AG04449 (cell line): ENCODE results near the gene MAPKAPK2.

Source experiments
- CTCF ChIA-PET: fragments of 350-600 bp; formaldehyde crosslinking; extraction: SDS; loops from one replicate; lab custom pipeline; 2021; ENCODE audit warnings: antibody characterized with exemption; lab: Yijun Ruan, JAX
- POLR2A ChIA-PET: fragments of 400-600, 350-600 bp; formaldehyde crosslinking; extraction: SDS; loops from one replicate; lab custom pipeline; 2020; ENCODE audit warnings: antibody characterized with exemption, inconsistent platforms; lab: Yijun Ruan, JAX
- DNase-seq: peaks from one replicate; pipeline ENCODE4 v3.0.0-alpha.2; 2010; ENCODE audit warnings: low read depth, low spot score
- H3K4me3 ChIP-seq: 2 replicates; pipeline ENCODE4 v1.5.1; 2011; ENCODE audit warnings: low read depth, mild to moderate bottlenecking, control low read depth, low read length
- TF ChIP-seq, protein P1 (sequence below): IDR thresholded peaks from one replicate; pipeline ENCODE4 v1.5.1; 2011; ENCODE audit warnings: mild to moderate bottlenecking, moderate library complexity, low read length, control low read depth, inconsistent platforms; ENCODE audit not compliant: insufficient read depth; ENCODE audit errors: missing control alignments

The MAPKAPK2 gene

DNA sequence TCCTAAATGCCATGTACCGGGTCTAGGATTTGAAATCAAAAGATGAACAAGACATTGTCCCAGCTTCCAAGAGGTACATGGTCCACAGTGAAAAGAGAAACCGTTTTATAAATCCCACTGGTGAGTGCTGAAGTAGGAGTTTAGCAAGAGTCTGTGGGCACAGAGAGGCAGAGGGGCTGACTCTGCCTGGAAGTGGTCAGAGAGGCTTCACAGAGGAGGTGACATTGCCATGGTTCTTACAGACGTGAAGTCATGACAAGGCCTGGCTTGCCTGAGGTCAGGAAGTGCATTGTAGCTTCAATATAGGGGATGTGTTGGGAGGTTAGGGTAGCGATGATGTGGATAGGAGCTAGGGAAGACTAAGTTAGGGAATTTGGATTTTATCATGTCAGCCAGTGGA, 28.4 kb downstream of the MAPKAPK2 start:
- CTCF ChIA-PET = interaction anchor here (0.8 to 10.8 kb wide), 9 partner anchors 12 to 223 kb away, joined by 3 to 166 read pairs (median 3); no protein-coding TSS in a partner anchor
- DNase-seq = no peak
- POLR2A ChIA-PET = no interaction called here
- H3K4me3 ChIP-seq = no peak overlapping the region
- TF ChIP-seq, protein P1, sequence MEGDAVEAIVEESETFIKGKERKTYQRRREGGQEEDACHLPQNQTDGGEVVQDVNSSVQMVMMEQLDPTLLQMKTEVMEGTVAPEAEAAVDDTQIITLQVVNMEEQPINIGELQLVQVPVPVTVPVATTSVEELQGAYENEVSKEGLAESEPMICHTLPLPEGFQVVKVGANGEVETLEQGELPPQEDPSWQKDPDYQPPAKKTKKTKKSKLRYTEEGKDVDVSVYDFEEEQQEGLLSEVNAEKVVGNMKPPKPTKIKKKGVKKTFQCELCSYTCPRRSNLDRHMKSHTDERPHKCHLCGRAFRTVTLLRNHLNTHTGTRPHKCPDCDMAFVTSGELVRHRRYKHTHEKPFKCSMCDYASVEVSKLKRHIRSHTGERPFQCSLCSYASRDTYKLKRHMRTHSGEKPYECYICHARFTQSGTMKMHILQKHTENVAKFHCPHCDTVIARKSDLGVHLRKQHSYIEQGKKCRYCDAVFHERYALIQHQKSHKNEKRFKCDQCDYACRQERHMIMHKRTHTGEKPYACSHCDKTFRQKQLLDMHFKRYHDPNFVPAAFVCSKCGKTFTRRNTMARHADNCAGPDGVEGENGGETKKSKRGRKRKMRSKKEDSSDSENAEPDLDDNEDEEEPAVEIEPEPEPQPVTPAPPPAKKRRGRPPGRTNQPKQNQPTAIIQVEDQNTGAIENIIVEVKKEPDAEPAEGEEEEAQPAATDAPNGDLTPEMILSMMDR = no peak

DNA sequence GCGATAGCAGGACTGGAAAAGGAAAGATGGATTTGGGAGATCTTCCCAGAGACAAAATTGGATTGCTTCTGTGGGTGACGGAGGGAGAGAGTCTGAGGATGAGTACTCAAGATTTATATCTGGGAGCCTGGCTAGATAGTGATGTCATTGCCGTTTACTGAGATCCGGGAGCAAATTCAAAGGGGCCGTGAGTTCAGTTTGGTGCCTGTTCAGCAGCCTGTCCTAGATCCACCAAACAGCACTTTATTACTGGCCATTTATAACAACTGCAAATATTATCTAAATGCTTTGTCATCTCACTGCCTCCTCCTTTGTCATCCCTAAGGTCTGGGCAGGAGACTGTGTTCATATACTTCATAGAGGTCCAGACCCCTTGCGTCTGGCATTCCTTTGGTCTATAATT, 29.2 kb downstream of the MAPKAPK2 start:
- H3K4me3 ChIP-seq = no peak overlapping the region
- CTCF ChIA-PET = interaction anchor here (1.0 to 10.8 kb wide), 13 partner anchors 11 to 224 kb away, joined by 3 to 166 read pairs (median 4); no protein-coding TSS in a partner anchor
- DNase-seq = no peak
- TF ChIP-seq, protein P1 = no peak
- POLR2A ChIA-PET = no interaction called here

DNA sequence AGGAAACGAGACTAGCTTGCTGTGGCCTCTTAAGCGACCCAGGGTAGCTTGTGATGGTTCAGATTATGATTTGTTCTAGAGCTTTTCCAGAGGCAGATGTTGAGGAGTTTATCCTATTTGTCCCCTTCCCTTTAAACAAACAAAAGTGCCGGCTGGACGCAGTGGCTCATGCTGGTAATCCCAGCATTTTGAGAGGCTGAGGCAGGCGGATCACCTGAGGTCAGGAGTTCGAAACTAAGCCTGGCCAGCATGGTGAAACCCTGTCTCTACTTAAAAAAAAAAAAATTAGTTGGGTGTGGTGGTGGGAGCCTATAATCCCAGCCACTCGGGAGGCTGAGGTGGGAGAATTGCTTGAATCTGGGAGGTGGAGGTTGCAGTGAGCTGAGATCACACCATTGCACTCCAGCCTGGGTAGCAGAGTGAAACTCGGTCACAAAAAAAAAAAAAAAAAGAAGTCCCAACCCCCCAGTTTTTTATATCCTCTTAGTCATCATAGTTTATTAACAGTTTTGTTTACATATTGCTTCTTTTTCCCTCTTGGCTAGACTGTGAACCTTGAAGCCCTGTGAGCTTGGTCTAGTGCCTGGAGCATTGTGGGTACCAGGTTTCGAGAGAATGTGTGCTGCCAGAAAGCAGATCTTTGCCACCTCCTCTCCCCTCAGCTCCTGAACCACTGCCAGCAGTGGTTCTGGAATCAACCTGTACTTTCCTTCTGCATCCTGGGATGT, 29.8 kb downstream of the MAPKAPK2 start:
- TF ChIP-seq, protein P1 = no peak
- H3K4me3 ChIP-seq = no peak overlapping the region
- ChIA-PET CTCF (interaction anchor here (0.7 to 10.8 kb wide), 13 partner anchors 8 to 236 kb away, joined by 3 to 166 read pairs (median 4); no protein-coding TSS in a partner anchor), POLR2A (no interaction called here)
- no peak for DNase-seq

DNA sequence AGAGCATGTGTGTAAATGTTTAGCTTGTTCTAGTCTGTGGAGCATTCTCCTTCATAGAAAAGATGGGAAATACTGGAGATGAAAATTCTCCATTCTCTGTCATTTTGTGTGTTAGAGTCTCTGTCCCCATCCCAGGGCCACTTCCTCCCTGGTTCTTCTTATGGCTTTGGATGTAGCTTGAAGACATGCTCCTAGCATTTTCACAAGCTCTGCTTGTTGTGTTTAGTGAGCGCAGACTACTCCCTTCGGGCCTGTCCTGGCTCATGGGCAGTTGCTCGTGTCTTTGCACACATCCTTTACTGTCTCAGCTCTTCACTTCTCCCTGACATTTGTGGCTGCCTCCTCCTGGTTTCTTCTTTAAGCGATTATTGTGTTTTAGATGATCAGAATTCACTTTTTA, 30.4 kb downstream of the MAPKAPK2 start:
- TF ChIP-seq, protein P1 = no peak
- ChIA-PET CTCF (interaction anchor here (0.7 to 10.8 kb wide), 14 partner anchors 8 to 237 kb away, joined by 3 to 166 read pairs (median 4); no protein-coding TSS in a partner anchor), POLR2A (no interaction called here)
- no peak overlapping the region for H3K4me3 ChIP-seq
- DNase-seq = no peak

DNA sequence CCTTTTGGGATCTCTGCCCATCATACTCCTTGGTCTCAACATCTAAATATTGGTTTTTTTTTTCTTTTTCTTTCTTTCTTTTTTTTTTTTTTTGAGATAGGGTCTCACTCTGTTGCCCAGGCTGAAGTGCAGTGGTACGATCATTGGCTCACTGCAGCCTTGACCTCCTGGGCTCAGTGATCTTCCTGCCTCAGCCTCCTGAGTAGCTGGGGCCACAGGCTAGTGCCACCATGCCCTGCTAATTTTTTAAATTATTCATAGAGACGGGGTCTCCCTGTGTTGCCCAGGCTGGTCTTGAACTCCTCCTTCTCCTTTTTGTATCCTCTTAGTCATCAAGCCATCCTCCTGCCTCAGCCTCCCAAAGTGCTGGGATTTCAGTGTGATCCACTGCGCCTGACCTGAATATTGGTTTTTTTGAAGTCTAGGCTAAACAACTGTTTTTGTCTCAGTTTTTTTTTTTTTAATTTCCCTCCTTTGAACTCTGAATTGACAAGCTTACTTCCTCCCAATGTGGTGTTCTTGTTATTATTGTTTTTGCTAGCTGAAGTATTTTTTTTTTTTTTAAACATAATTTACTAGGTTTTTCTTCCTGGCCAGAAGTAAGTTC, 30.9 kb downstream of the MAPKAPK2 start:
- TF ChIP-seq, protein P1 = no peak
- POLR2A ChIA-PET = no interaction called here
- CTCF ChIA-PET = interaction anchor here (0.7 to 10.8 kb wide), 12 partner anchors 8 to 198 kb away, joined by 3 to 166 read pairs (median 4); no protein-coding TSS in a partner anchor
- no peak overlapping the region for H3K4me3 ChIP-seq
- DNase-seq = no peak
